AG09309 (cell line): Measurements from ENCODE around the gene ACTA2.

Experiments
- DNase-seq: peaks from one replicate; pipeline ENCODE4 v3.0.0-alpha.2; 2010; ENCODE audit warnings: low read depth
- H3K4me3 ChIP-seq: 2 replicates; pipeline ENCODE4 v1.5.1; 2011; ENCODE audit warnings: mild to moderate bottlenecking, low read depth, low read length, moderate library complexity; ENCODE audit not compliant: control insufficient read depth
- CTCF ChIP-seq: IDR thresholded peaks from 2 replicates; pipeline ENCODE4 v1.5.1; 2011; ENCODE audit warnings: mild to moderate bottlenecking, low read depth, low read length, inconsistent platforms; ENCODE audit not compliant: insufficient read depth, control insufficient read depth; ENCODE audit errors: missing control alignments

Gene ACTA2

GRCh38 chr10:88895250-88895649, 57.3 kb downstream of the ACTA2 start:
- H3K4me3 ChIP-seq = no peak overlapping the region
- no peak for DNase-seq
- TF ChIP-seq CTCF = no peak

- DNase-seq = peak; percentile 44
- no peak for TF ChIP-seq CTCF
- no peak overlapping the region for H3K4me3 ChIP-seq
Observed at GRCh38 chr10:88893611-88894010, 59.0 kb downstream of the ACTA2 start.

GRCh38 chr10:88892222-88892967, 60.2 kb downstream of the ACTA2 start:
- DNase-seq = peak; percentile 24
- no peak overlapping the region for H3K4me3 ChIP-seq
- no peak for TF ChIP-seq CTCF

- DNase-seq = no peak
- TF ChIP-seq CTCF = no peak
- no peak overlapping the region for H3K4me3 ChIP-seq
Observed at GRCh38 chr10:88890681-88891381, 61.7 kb downstream of the ACTA2 start.

GRCh38 chr10:88889559-88890337, 62.8 kb downstream of the ACTA2 start:
- TF ChIP-seq CTCF = no peak
- no peak overlapping the region for H3K4me3 ChIP-seq
- no peak for DNase-seq

- H3K4me3 ChIP-seq = no peak overlapping the region
- no peak for DNase-seq
- no peak for TF ChIP-seq CTCF
Observed at GRCh38 chr10:88888810-88889445, 63.6 kb downstream of the ACTA2 start.
